ENCODE data around the gene TMEM37.

The TMEM37 gene

GRCh38 chr2:119476301-119477112 lies 44.9 kb downstream of the TMEM37 start:
- peak in 30 of 56 donors; percentile 5 to 59 (median 26) for DNase-seq

GRCh38 chr2:119477113-119477505 lies 45.5 kb downstream of the TMEM37 start:
- DNase-seq: no peak

- no peak for DNase-seq
Observed at GRCh38 chr2:119478188-119478977, 46.7 kb downstream of the TMEM37 start.

GRCh38 chr2:119478978-119479295 lies 47.3 kb downstream of the TMEM37 start:
- no peak for DNase-seq

- no peak for DNase-seq
Observed at GRCh38 chr2:119480184-119480583, 48.5 kb downstream of the TMEM37 start.

GRCh38 chr2:119480718-119481142 lies 49.1 kb downstream of the TMEM37 start:
- no peak for DNase-seq

GRCh38 chr2:119481501-119482455 lies 50.1 kb downstream of the TMEM37 start:
- DNase-seq: no peak

GRCh38 chr2:119482481-119483394 lies 51.1 kb downstream of the TMEM37 start:
- DNase-seq: peak in 2 of 56 donors; percentile 8 to 26

GRCh38 chr2:119483395-119483753 lies 51.7 kb downstream of the TMEM37 start:
- DNase-seq: no peak

GRCh38 chr2:119483896-119484718 lies 52.5 kb downstream of the TMEM37 start:
- DNase-seq: no peak

- no peak for DNase-seq
Observed at GRCh38 chr2:119484834-119485233, 53.2 kb downstream of the TMEM37 start.

- no peak for DNase-seq
Observed at GRCh38 chr2:119485336-119486110, 53.9 kb downstream of the TMEM37 start.

- DNase-seq: no peak
Observed at GRCh38 chr2:119486196-119486827, 54.7 kb downstream of the TMEM37 start.

- DNase-seq: no peak
Observed at GRCh38 chr2:119486886-119487285, 55.2 kb downstream of the TMEM37 start.

GRCh38 chr2:119487434-119488244 lies 56.0 kb downstream of the TMEM37 start:
- DNase-seq: no peak

All from amygdala (tissue), 56 donors.